Neuronal stem cell (in vitro differentiated cells): Measurements from ENCODE around the gene PMPCA.

Experiments used
- DNase-seq: peaks from one replicate; pipeline ENCODE4 v3.0.0-alpha.2; 2013; ENCODE audit warnings: low spot score
- H2AFZ ChIP-seq: one replicate; pipeline ENCODE4 v1.6.1; 2013; ENCODE audit warnings: mild to moderate bottlenecking, low read length, inconsistent platforms
- H2AK5ac ChIP-seq: 2 replicates; pipeline ENCODE4 v1.6.1; 2013; ENCODE audit warnings: low read depth, mild to moderate bottlenecking, inconsistent platforms, low read length, moderate library complexity, mixed read lengths
- H2BK120ac ChIP-seq: 2 replicates; pipeline ENCODE4 v1.6.1; 2013; ENCODE audit warnings: low read depth, mild to moderate bottlenecking, inconsistent platforms, low read length, moderate library complexity, mixed read lengths
- H2BK12ac ChIP-seq: one replicate; pipeline ENCODE4 v1.6.1; 2013; ENCODE audit warnings: low read length, inconsistent platforms
- H2BK15ac ChIP-seq: 2 replicates; pipeline ENCODE4 v1.6.1; 2013; ENCODE audit warnings: mild to moderate bottlenecking, low read length, inconsistent platforms, mixed read lengths
- H2BK5ac ChIP-seq: one replicate; pipeline ENCODE4 v1.6.1; 2013; ENCODE audit warnings: inconsistent platforms, mild to moderate bottlenecking, low read length, moderate library complexity
- H3K14ac ChIP-seq: one replicate; pipeline ENCODE4 v1.6.1; 2013; ENCODE audit warnings: low read length, inconsistent platforms
- H3K18ac ChIP-seq: 2 replicates; pipeline ENCODE4 v1.6.1; 2013; ENCODE audit warnings: low read length, inconsistent platforms
- H3K23ac ChIP-seq: 2 replicates; pipeline ENCODE4 v1.6.1; 2013; ENCODE audit warnings: low read depth, mild to moderate bottlenecking, mixed read lengths, low read length, inconsistent platforms; ENCODE audit not compliant: poor library complexity
- H3K27ac ChIP-seq: replicated peaks from 3 replicates; pipeline ENCODE4 v1.5.1; 2013; ENCODE audit warnings: low read length, inconsistent platforms
- H3K27me3 ChIP-seq, 3 experiments: 2 replicates each; pipeline ENCODE4 v1.6.1; 2013; ENCODE audit warnings: low read length in 3 of 3, mild to moderate bottlenecking in 2 of 3, inconsistent platforms in 1 of 3, low read depth in 1 of 3, mixed read lengths in 1 of 3, moderate library complexity in 1 of 3; ENCODE audit not compliant: control insufficient read depth in 3 of 3, insufficient read depth in 3 of 3
- H3K36me3 ChIP-seq, 2 donors: replicated peaks in 1 of 2; 2 replicates each; pipeline ENCODE4 v1.6.1; 2013; ENCODE audit warnings: low read length in 2 of 2; ENCODE audit not compliant: control insufficient read depth in 2 of 2, insufficient read depth in 2 of 2
- H3K4ac ChIP-seq: 2 replicates; pipeline ENCODE4 v1.6.1; 2013; ENCODE audit warnings: inconsistent platforms, mild to moderate bottlenecking, low read length, moderate library complexity
- H3K4me1 ChIP-seq, 2 donors: 1 replicate in 1 of 2; 2 replicates in 1 of 2; pipeline ENCODE4 v1.6.1; 2013; ENCODE audit warnings: low read length in 2 of 2, low read depth in 1 of 2; ENCODE audit not compliant: control insufficient read depth in 2 of 2, insufficient read depth in 1 of 2
- H3K4me2 ChIP-seq: one replicate; pipeline ENCODE4 v1.6.1; 2013; ENCODE audit warnings: mild to moderate bottlenecking, low read length, inconsistent platforms; ENCODE audit not compliant: insufficient read depth, poor library complexity, severe bottlenecking
- H3K4me3 ChIP-seq, 2 donors: 2 replicates each; pipeline ENCODE4 v1.5.1; 2013; ENCODE audit warnings: low read length in 2 of 2, mild to moderate bottlenecking in 2 of 2, inconsistent platforms in 1 of 2, moderate library complexity in 1 of 2
- H3K79me1 ChIP-seq: one replicate; pipeline ENCODE4 v1.6.1; 2013; ENCODE audit warnings: low read depth, mild to moderate bottlenecking, inconsistent platforms, low read length, moderate library complexity
- H3K9ac ChIP-seq: one replicate; pipeline ENCODE4 v1.6.1; 2013; ENCODE audit warnings: mild to moderate bottlenecking, low read depth, low read length, inconsistent platforms; ENCODE audit not compliant: poor library complexity
- H3K9me3 ChIP-seq, 2 donors: replicated peaks in 1 of 2; 2 replicates each; pipeline versions ENCODE3 to v1.6.1; 2013; ENCODE audit warnings: low read length in 2 of 2, mild to moderate bottlenecking in 2 of 2, inconsistent platforms in 1 of 2, low read depth in 1 of 2, mixed read lengths in 1 of 2, moderate library complexity in 1 of 2; ENCODE audit not compliant: control insufficient read depth in 2 of 2, insufficient read depth in 1 of 2
- H4K8ac ChIP-seq: one replicate; pipeline ENCODE4 v1.6.1; 2013; ENCODE audit warnings: low read depth, mild to moderate bottlenecking, inconsistent platforms, low read length, moderate library complexity
- H4K91ac ChIP-seq: one replicate; pipeline ENCODE4 v1.6.1; 2013; ENCODE audit warnings: low read length, low read depth, mild to moderate bottlenecking, inconsistent platforms; ENCODE audit not compliant: poor library complexity
- whole genome bisulfite sequencing, 2 donors: extraction: QIAGEN DNeasy Blood & Tissue Kit; methylation state at CpG; one replicate each; pipeline ENCODE4 v1.1.7; 2013; ENCODE audit warnings: missing lambda C conversion rate in 2 of 2, mixed read lengths in 1 of 2; ENCODE audit not compliant: insufficient read length in 2 of 2, insufficient replicate concordance in 1 of 2; ENCODE audit errors: extremely low coverage in 2 of 2; 5-methylcytosine and 5-hydroxymethylcytosine counted together

Gene PMPCA

GRCh38 chr9:136421791-136422190 is 11.3 kb downstream of the PMPCA start:
- H2AK5ac ChIP-seq: no peak overlapping the region
- H2BK120ac ChIP-seq: no peak overlapping the region
- H2AFZ ChIP-seq: no peak overlapping the region
- H3K9ac ChIP-seq: no peak overlapping the region
- H3K4ac ChIP-seq: no peak overlapping the region
- no peak overlapping the region for H3K14ac ChIP-seq
- H3K4me2 ChIP-seq: no peak overlapping the region
- H2BK5ac ChIP-seq: no peak overlapping the region
- H3K27ac ChIP-seq: no peak overlapping the region
- no peak overlapping the region for H2BK12ac ChIP-seq
- no peaks in the 10 kb centered on the region for H3K4me1 ChIP-seq
- no peak overlapping the region for H4K8ac ChIP-seq
- H2BK15ac ChIP-seq: no peak overlapping the region
- WGBS, 2 donors: no CpG with 5 or more reads among the region's 21 CpGs
- DNase-seq: no peak
- no peak overlapping the region for H4K91ac ChIP-seq
- peaks cover 55 to 83% of the 10 kb centered on the region in 2 donors for H3K36me3 ChIP-seq
- H3K4me3 ChIP-seq: no peak overlapping the region
- no peak overlapping the region for H3K23ac ChIP-seq
- no peaks in the 10 kb centered on the region for H3K9me3 ChIP-seq
- no peak overlapping the region for H3K18ac ChIP-seq
- H3K79me1 ChIP-seq: peaks cover 6% of the 10 kb centered on the region
- no peaks in the 10 kb centered on the region for H3K27me3 ChIP-seq

- no peak overlapping the region for H2BK12ac ChIP-seq
Measured at GRCh38 chr9:136422876-136423275, 12.4 kb downstream of the PMPCA start.

GRCh38 chr9:136423432-136424146 is 13.1 kb downstream of the PMPCA start:
- Histone ChIP-seq H3K14ac (no peak overlapping the region), H2BK15ac (no peak overlapping the region), H3K9me3 (no peaks in the 10 kb centered on the region), H2BK5ac (no peak overlapping the region), H2BK120ac (no peak overlapping the region), H3K9ac (no peak overlapping the region), H2AFZ (no peak overlapping the region), H4K91ac (no peak overlapping the region), H3K79me1 (no peaks in the 10 kb centered on the region), H3K4ac (no peak overlapping the region), H3K4me3 (no peak overlapping the region), H2AK5ac (no peak overlapping the region), H3K27me3 (no peaks in the 10 kb centered on the region), H2BK12ac (no peak overlapping the region), H3K27ac (no peak overlapping the region), H4K8ac (no peak overlapping the region), H3K36me3 (peaks cover 41 to 73% of the 10 kb centered on the region in 2 donors), H3K4me2 (no peak overlapping the region), H3K4me1 (no peaks in the 10 kb centered on the region), H3K23ac (no peak overlapping the region), H3K18ac (no peak overlapping the region)
- DNase-seq: no peak
- no CpG with 5 or more reads among the region's 43 CpGs for WGBS, 2 donors

More at GRCh38 chr9:136422876-136423275, 12.4 kb downstream of the PMPCA start:
- no CpG with 5 or more reads among the region's 26 CpGs for WGBS, 2 donors
- H3K27ac ChIP-seq: no peak overlapping the region
- no peak overlapping the region for H2AK5ac ChIP-seq
- H3K79me1 ChIP-seq: peaks cover 4% of the 10 kb centered on the region
- H3K4me3 ChIP-seq: no peak overlapping the region
- no peak overlapping the region for H2BK120ac ChIP-seq
- H3K14ac ChIP-seq: no peak overlapping the region
- H3K4me2 ChIP-seq: no peak overlapping the region
- peaks cover 48 to 76% of the 10 kb centered on the region in 2 donors for H3K36me3 ChIP-seq
- H3K23ac ChIP-seq: peak overlapping the region; percentile 57
- H3K27me3 ChIP-seq: no peaks in the 10 kb centered on the region
- peak overlapping the region; percentile 74 for H3K9ac ChIP-seq
- H3K18ac ChIP-seq: no peak overlapping the region
- DNase-seq: no peak
- no peak overlapping the region for H2BK15ac ChIP-seq
- H3K4me1 ChIP-seq: no peaks in the 10 kb centered on the region
- H4K91ac ChIP-seq: no peak overlapping the region
- no peak overlapping the region for H2BK5ac ChIP-seq
- no peaks in the 10 kb centered on the region for H3K9me3 ChIP-seq
- no peak overlapping the region for H3K4ac ChIP-seq
- no peak overlapping the region for H2AFZ ChIP-seq
- H4K8ac ChIP-seq: no peak overlapping the region

GRCh38 chr9:136424750-136425362 is 14.4 kb downstream of the PMPCA start:
- H2BK15ac ChIP-seq: no peak overlapping the region
- H3K79me1 ChIP-seq: no peaks in the 10 kb centered on the region
- peak overlapping the region; percentile 43 for H3K23ac ChIP-seq
- H2AFZ ChIP-seq: no peak overlapping the region
- no peak for DNase-seq
- H3K4ac ChIP-seq: no peak overlapping the region
- no peak overlapping the region for H3K14ac ChIP-seq
- H3K9me3 ChIP-seq: no peaks in the 10 kb centered on the region
- no peak overlapping the region for H4K91ac ChIP-seq
- H3K9ac ChIP-seq: no peak overlapping the region
- no peak overlapping the region for H2BK120ac ChIP-seq
- H3K18ac ChIP-seq: no peak overlapping the region
- no peak overlapping the region for H2AK5ac ChIP-seq
- H3K36me3 ChIP-seq: peaks cover 40 to 73% of the 10 kb centered on the region in 2 donors
- H3K4me2 ChIP-seq: no peak overlapping the region
- H3K27ac ChIP-seq: no peak overlapping the region
- H3K4me1 ChIP-seq: no peaks in the 10 kb centered on the region
- no CpG with 5 or more reads among the region's 27 CpGs for WGBS, 2 donors
- H4K8ac ChIP-seq: no peak overlapping the region
- H3K4me3 ChIP-seq: no peak overlapping the region
- H2BK12ac ChIP-seq: no peak overlapping the region
- no peaks in the 10 kb centered on the region for H3K27me3 ChIP-seq
- H2BK5ac ChIP-seq: no peak overlapping the region
